HepG2 (cell line): ENCODE data around the gene UBXN6. TPM values are rescaled to one million over a fixed set of nuclear protein-coding genes. Genes with fewer than 3 reads are reported as not detected.
A peak's percentile ranks its signal among the peaks of the same experiment; 100 is the strongest.

Source experiments
- DNMT3B ChIP-seq: conservative IDR thresholded peaks from 2 replicates; pipeline ENCODE4 v1.6.1; 2016; ENCODE audit warnings: missing biosample characterization, control low read depth
- FOXK1 ChIP-seq: sonication (generic); formaldehyde crosslinking; IDR thresholded peaks from 2 replicates; pipeline ENCODE4 v1.4.0; 2020; ENCODE audit warnings: low read depth, missing genetic modification reagents, borderline replicate concordance
- HMG20B ChIP-seq: conservative IDR thresholded peaks from 2 replicates; pipeline ENCODE4 v1.6.1; 2016; ENCODE audit warnings: missing genetic modification reagents, missing compliant biosample characterization
- HNRNPH1 ChIP-seq: fragments of 200-400 bp; formaldehyde crosslinking; optimal IDR thresholded peaks from 2 replicates; pipeline ENCODE3; 2017; ENCODE audit warnings: mild to moderate bottlenecking, low read depth, low read length
- KDM2A ChIP-seq: sonication (generic); formaldehyde crosslinking; IDR thresholded peaks from 2 replicates; pipeline ENCODE4 v1.4.0; 2020; ENCODE audit warnings: low read depth, missing genetic modification reagents, borderline replicate concordance
- NKX3-1 ChIP-seq: sonication (generic); formaldehyde crosslinking; IDR thresholded peaks from 2 replicates; pipeline ENCODE4 v1.5.0; 2020; ENCODE audit warnings: missing genetic modification reagents
- ZNF605 ChIP-seq: sonication (generic); formaldehyde crosslinking; IDR thresholded peaks from 2 replicates; pipeline ENCODE4 v1.8.0; 2022; ENCODE audit warnings: mild to moderate bottlenecking, missing genetic modification reagents
- polyA plus RNA-seq, 8 experiments: library from polyadenylated mRNA; depleted of rRNA in 3 of 8; stranded (reverse) in 7 of 8; unstranded in 1 of 8; fragments of >200 nt; fragmentation: Illumina TruSeq in 4 of 8; extraction: Trizol in 4 of 8; gene quantifications; 2 replicates each; pipeline versions ENCODE4 v1.2.1 to v1.2.3, GENCODE V29; 2011 to 2016; ENCODE audit warnings: low read depth in 4 of 8, missing spikeins in 1 of 8, mixed read lengths in 1 of 8; ENCODE audit not compliant: insufficient read depth in 1 of 8
- total RNA-seq, 5 experiments: library from RNA; depleted of rRNA; stranded (reverse); fragments of >200 nt; fragmentation: Illumina TruSeq; extraction: Trizol; gene quantifications; 2 replicates each; pipeline ENCODE4 v1.2.3, GENCODE V29; 2016; ENCODE audit warnings: low read depth in 1 of 5
- TF ChIP-seq, protein P1 (sequence below): sonication (generic); formaldehyde crosslinking; IDR thresholded peaks from 2 replicates; pipeline ENCODE4 v1.5.0; 2020; ENCODE audit warnings: missing genetic modification reagents, mild to moderate bottlenecking, borderline replicate concordance
- TF ChIP-seq, protein P2 (sequence below): sonication (generic); formaldehyde crosslinking; IDR thresholded peaks from 2 replicates; pipeline ENCODE4 v1.5.0; 2020; ENCODE audit warnings: mild to moderate bottlenecking, missing genetic modification reagents
- TF ChIP-seq, protein P3 (sequence below), 2 experiments: sonication (generic) in 1 of 2; formaldehyde crosslinking in 1 of 2; IDR thresholded peaks; 2 replicates each; pipeline versions ENCODE4 v1.4.0 to v1.6.1; 2018 to 2020; ENCODE audit warnings: missing genetic modification reagents in 2 of 2, borderline replicate concordance in 1 of 2, low read depth in 1 of 2, mild to moderate bottlenecking in 1 of 2, missing biosample characterization in 1 of 2
- TF ChIP-seq, protein P4 (sequence below): sonication (generic); formaldehyde crosslinking; IDR thresholded peaks from 2 replicates; pipeline ENCODE4 v1.4.0; 2020; ENCODE audit warnings: missing genetic modification reagents

The UBXN6 gene
- total and polyA plus RNA-seq, 2 of the 13 experiments (the other 11 are each of a cell fraction or from before 2014, with no cell fraction given) = 34.9 to 35.5 TPM

DNA sequence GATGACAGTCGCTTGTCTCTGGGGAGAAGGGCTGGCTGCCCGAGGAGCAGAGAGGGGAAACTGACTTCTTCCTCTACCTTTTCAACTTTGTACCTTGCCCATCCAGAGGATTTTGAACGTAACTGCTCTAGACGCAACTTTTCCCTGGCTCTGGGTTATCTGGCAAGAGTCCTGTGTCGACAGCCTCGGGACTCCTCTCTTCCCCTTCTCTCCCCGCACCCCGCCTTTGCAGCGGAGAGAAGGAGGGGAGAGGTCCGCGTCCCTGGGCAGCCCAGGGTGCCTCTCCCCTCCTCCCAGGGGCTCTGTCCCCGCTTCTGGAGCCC is 57.8 kb downstream of the UBXN6 start (continued):
- TF ChIP-seq FOXK1 (no peak), ZNF605 (CRISPR knock-in tag) (no peak), NKX3-1 (CRISPR knock-in tag) (no peak), KDM2A (CRISPR knock-in tag) (peak; percentile 34; the same call in 1 of the 2 replicates), DNMT3B (CRISPR knock-in tag) (no peak), HNRNPH1 (no peak), HMG20B (CRISPR knock-in tag) (no peak)
- TF ChIP-seq, protein P1, sequence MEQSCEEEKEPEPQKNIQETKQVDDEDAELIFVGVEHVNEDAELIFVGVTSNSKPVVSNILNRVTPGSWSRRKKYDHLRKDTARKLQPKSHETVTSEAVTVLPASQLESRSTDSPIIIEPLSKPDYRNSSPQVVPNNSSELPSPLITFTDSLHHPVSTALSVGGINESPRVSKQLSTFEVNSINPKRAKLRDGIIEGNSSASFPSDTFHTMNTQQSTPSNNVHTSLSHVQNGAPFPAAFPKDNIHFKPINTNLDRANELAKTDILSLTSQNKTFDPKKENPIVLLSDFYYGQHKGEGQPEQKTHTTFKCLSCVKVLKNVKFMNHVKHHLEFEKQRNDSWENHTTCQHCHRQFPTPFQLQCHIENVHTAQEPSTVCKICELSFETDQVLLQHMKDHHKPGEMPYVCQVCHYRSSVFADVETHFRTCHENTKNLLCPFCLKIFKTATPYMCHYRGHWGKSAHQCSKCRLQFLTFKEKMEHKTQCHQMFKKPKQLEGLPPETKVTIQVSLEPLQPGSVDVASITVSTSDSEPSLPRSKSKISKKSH (CRISPR knock-in tag) = no peak
- TF ChIP-seq, protein P2, sequence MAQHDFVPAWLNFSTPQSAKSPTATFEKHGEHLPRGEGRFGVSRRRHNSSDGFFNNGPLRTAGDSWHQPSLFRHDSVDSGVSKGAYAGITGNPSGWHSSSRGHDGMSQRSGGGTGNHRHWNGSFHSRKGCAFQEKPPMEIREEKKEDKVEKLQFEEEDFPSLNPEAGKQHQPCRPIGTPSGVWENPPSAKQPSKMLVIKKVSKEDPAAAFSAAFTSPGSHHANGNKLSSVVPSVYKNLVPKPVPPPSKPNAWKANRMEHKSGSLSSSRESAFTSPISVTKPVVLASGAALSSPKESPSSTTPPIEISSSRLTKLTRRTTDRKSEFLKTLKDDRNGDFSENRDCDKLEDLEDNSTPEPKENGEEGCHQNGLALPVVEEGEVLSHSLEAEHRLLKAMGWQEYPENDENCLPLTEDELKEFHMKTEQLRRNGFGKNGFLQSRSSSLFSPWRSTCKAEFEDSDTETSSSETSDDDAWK = no peak
- TF ChIP-seq, protein P3, sequence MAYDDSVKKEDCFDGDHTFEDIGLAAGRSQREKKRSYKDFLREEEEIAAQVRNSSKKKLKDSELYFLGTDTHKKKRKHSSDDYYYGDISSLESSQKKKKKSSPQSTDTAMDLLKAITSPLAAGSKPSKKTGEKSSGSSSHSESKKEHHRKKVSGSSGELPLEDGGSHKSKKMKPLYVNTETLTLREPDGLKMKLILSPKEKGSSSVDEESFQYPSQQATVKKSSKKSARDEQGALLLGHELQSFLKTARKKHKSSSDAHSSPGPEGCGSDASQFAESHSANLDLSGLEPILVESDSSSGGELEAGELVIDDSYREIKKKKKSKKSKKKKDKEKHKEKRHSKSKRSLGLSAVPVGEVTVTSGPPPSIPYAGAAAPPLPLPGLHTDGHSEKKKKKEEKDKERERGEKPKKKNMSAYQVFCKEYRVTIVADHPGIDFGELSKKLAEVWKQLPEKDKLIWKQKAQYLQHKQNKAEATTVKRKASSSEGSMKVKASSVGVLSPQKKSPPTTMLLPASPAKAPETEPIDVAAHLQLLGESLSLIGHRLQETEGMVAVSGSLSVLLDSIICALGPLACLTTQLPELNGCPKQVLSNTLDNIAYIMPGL (CRISPR knock-in tag; IDR thresholded peaks at IDR 0.05; ENCODE audit: borderline replicate concordance in 1 of 2, low read depth in 1 of 2) = 0 out of 4 replicates have a peak, but pooled peaks of 1 of the 2 experiments have one; percentile 4
- TF ChIP-seq, protein P4, sequence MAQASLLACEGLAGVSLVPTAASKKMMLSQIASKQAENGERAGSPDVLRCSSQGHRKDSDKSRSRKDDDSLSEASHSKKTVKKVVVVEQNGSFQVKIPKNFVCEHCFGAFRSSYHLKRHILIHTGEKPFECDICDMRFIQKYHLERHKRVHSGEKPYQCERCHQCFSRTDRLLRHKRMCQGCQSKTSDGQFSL (CRISPR knock-in tag) = no peak
- TF ChIP-seq, all 625 proteins: peak for 17
